ENCODE data around the gene NKTR. TPM values are rescaled to one million over a fixed set of nuclear protein-coding genes. Genes with fewer than 3 reads are reported as not detected.

Gene NKTR
- polyA plus RNA-seq, 2 donors, result 13.9 to 26.3 TPM

DNA sequence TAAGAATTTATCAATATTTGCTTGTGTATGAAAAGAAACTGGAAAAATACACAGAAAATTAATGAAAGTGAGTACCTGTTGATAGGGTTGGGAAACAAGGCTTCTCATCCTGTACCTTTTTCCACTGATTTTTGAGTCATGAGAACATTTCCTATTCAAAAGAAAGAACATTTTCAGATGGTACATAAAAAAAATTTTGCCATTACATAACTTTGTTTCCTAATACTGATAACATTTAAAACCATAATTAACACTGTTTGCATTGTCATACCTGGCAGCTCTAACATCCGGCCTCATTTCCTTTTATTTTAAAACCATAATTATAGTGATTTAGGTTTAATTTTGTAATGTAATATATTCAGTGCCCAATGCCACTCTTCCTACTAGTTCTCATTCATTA is 11.7 kb downstream of the NKTR start:
- no peak overlapping the region for H3K4me3 ChIP-seq (ENCODE audit: low read depth in 1 of 2, low read length in 2 of 2)
- no peak overlapping the region for H3K27ac ChIP-seq (ENCODE audit: low read depth in 2 of 2, low read length in 1 of 2)
- no peaks in the 10 kb centered on the region for H3K27me3 ChIP-seq (ENCODE audit: control insufficient read depth in 1 of 2, insufficient read depth in 2 of 2, low read length in 2 of 2)
- peaks cover 0 to 3% of the 10 kb centered on the region in 2 donors for H3K4me1 ChIP-seq (ENCODE audit: control insufficient read depth in 2 of 2, insufficient read depth in 2 of 2, low read length in 1 of 2)
- no peaks in the 10 kb centered on the region for H3K36me3 ChIP-seq (ENCODE audit: control insufficient read depth in 2 of 2, insufficient read depth in 2 of 2, low read length in 1 of 2)
- WGBS, 2 donors, result 48 to 71% methylated on average over 1 of the region's 1 CpG
- H3K9me3 ChIP-seq (ENCODE audit: control insufficient read depth in 2 of 2, insufficient read depth in 1 of 2, low read depth in 1 of 2, low read length in 1 of 2), result no peaks in the 10 kb centered on the region

GRCh38 chr3:42612928-42613327 is 12.4 kb downstream of the NKTR start:
- Histone ChIP-seq H3K27ac (ENCODE audit: low read depth in 2 of 2, low read length in 1 of 2) (no peak overlapping the region), H3K27me3 (ENCODE audit: control insufficient read depth in 1 of 2, insufficient read depth in 2 of 2, low read length in 2 of 2) (no peaks in the 10 kb centered on the region), H3K4me1 (ENCODE audit: control insufficient read depth in 2 of 2, insufficient read depth in 2 of 2, low read length in 1 of 2) (peaks cover 0 to 3% of the 10 kb centered on the region in 2 donors), H3K36me3 (ENCODE audit: control insufficient read depth in 2 of 2, insufficient read depth in 2 of 2, low read length in 1 of 2) (no peaks in the 10 kb centered on the region), H3K4me3 (ENCODE audit: low read depth in 1 of 2, low read length in 2 of 2) (no peak overlapping the region), H3K9me3 (ENCODE audit: control insufficient read depth in 2 of 2, insufficient read depth in 1 of 2, low read depth in 1 of 2, low read length in 1 of 2) (no peaks in the 10 kb centered on the region)
- 89 to 95% methylated on average over 3 of the region's 3 CpGs for WGBS, 2 donors

GRCh38 chr3:42613462-42613861 is 13.0 kb downstream of the NKTR start:
- 83 to 84% methylated on average over 2 of the region's 2 CpGs for WGBS, 2 donors
- H3K4me1 ChIP-seq (ENCODE audit: control insufficient read depth in 2 of 2, insufficient read depth in 2 of 2, low read length in 1 of 2), result peaks cover 0 to 3% of the 10 kb centered on the region in 2 donors
- H3K9me3 ChIP-seq (ENCODE audit: control insufficient read depth in 2 of 2, insufficient read depth in 1 of 2, low read depth in 1 of 2, low read length in 1 of 2), result no peaks in the 10 kb centered on the region
- no peak overlapping the region for H3K4me3 ChIP-seq (ENCODE audit: low read depth in 1 of 2, low read length in 2 of 2)
- H3K36me3 ChIP-seq (ENCODE audit: control insufficient read depth in 2 of 2, insufficient read depth in 2 of 2, low read length in 1 of 2), result no peaks in the 10 kb centered on the region
- H3K27ac ChIP-seq (ENCODE audit: low read depth in 2 of 2, low read length in 1 of 2), result no peak overlapping the region
- no peaks in the 10 kb centered on the region for H3K27me3 ChIP-seq (ENCODE audit: control insufficient read depth in 1 of 2, insufficient read depth in 2 of 2, low read length in 2 of 2)

DNA sequence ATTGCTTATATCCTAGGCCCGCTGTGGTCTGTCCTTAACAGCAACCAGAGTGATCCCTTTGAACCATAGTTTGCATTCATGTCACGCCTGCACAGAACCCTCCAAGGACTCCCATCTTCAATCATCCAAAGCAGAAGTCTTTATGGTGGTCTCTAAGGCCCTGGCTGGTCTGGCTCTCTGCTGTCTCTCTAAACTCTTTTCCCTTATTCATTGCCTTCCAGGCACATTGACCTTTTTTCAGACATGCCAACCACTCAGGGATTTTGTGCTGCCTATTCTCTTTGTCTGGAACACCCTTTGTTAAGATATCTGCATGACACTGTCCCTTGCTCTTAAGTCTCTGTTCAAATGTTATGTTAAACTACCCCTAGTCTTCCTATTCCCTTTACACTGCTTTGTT is 31.1 kb downstream of the NKTR start:
- no peaks in the 10 kb centered on the region for H3K27me3 ChIP-seq (ENCODE audit: control insufficient read depth in 1 of 2, insufficient read depth in 2 of 2, low read length in 2 of 2)
- peaks cover 0 to 6% of the 10 kb centered on the region in 2 donors for H3K36me3 ChIP-seq (ENCODE audit: control insufficient read depth in 2 of 2, insufficient read depth in 2 of 2, low read length in 1 of 2)
- H3K27ac ChIP-seq (ENCODE audit: low read depth in 2 of 2, low read length in 1 of 2), result no peak overlapping the region
- no peaks in the 10 kb centered on the region for H3K9me3 ChIP-seq (ENCODE audit: control insufficient read depth in 2 of 2, insufficient read depth in 1 of 2, low read depth in 1 of 2, low read length in 1 of 2)
- 95 to 96% methylated on average over 2 of the region's 2 CpGs for WGBS, 2 donors
- no peak overlapping the region for H3K4me3 ChIP-seq (ENCODE audit: low read depth in 1 of 2, low read length in 2 of 2)
- H3K4me1 ChIP-seq (ENCODE audit: control insufficient read depth in 2 of 2, insufficient read depth in 2 of 2, low read length in 1 of 2), result no peaks in the 10 kb centered on the region

- WGBS, 2 donors, result 47 to 68% methylated on average over 1 of the region's 1 CpG
- Histone ChIP-seq H3K36me3 (ENCODE audit: control insufficient read depth in 2 of 2, insufficient read depth in 2 of 2, low read length in 1 of 2) (peaks cover 0 to 8% of the 10 kb centered on the region in 2 donors), H3K4me1 (ENCODE audit: control insufficient read depth in 2 of 2, insufficient read depth in 2 of 2, low read length in 1 of 2) (no peaks in the 10 kb centered on the region), H3K27ac (ENCODE audit: low read depth in 2 of 2, low read length in 1 of 2) (no peak overlapping the region), H3K9me3 (ENCODE audit: control insufficient read depth in 2 of 2, insufficient read depth in 1 of 2, low read depth in 1 of 2, low read length in 1 of 2) (no peaks in the 10 kb centered on the region), H3K27me3 (ENCODE audit: control insufficient read depth in 1 of 2, insufficient read depth in 2 of 2, low read length in 2 of 2) (no peaks in the 10 kb centered on the region), H3K4me3 (ENCODE audit: low read depth in 1 of 2, low read length in 2 of 2) (no peak overlapping the region)
Measured at GRCh38 chr3:42632146-42632545, 31.7 kb downstream of the NKTR start.

- Histone ChIP-seq H3K27ac (ENCODE audit: low read depth in 2 of 2, low read length in 1 of 2) (no peak overlapping the region), H3K27me3 (ENCODE audit: control insufficient read depth in 1 of 2, insufficient read depth in 2 of 2, low read length in 2 of 2) (no peaks in the 10 kb centered on the region), H3K9me3 (ENCODE audit: control insufficient read depth in 2 of 2, insufficient read depth in 1 of 2, low read depth in 1 of 2, low read length in 1 of 2) (no peaks in the 10 kb centered on the region), H3K36me3 (ENCODE audit: control insufficient read depth in 2 of 2, insufficient read depth in 2 of 2, low read length in 1 of 2) (peaks cover 0 to 13% of the 10 kb centered on the region in 2 donors), H3K4me3 (ENCODE audit: low read depth in 1 of 2, low read length in 2 of 2) (no peak overlapping the region), H3K4me1 (ENCODE audit: control insufficient read depth in 2 of 2, insufficient read depth in 2 of 2, low read length in 1 of 2) (no peaks in the 10 kb centered on the region)
- 91 to 95% methylated on average over 6 of the region's 6 CpGs for WGBS, 2 donors
Measured at GRCh38 chr3:42633544-42633943, 33.1 kb downstream of the NKTR start.

- peaks cover 0 to 20% of the 10 kb centered on the region in 2 donors for H3K36me3 ChIP-seq (ENCODE audit: control insufficient read depth in 2 of 2, insufficient read depth in 2 of 2, low read length in 1 of 2)
- H3K4me1 ChIP-seq (ENCODE audit: control insufficient read depth in 2 of 2, insufficient read depth in 2 of 2, low read length in 1 of 2), result no peaks in the 10 kb centered on the region
- H3K27me3 ChIP-seq (ENCODE audit: control insufficient read depth in 1 of 2, insufficient read depth in 2 of 2, low read length in 2 of 2), result no peaks in the 10 kb centered on the region
- 86% methylated on average over 2 of the region's 2 CpGs for WGBS, 2 donors
- no peaks in the 10 kb centered on the region for H3K9me3 ChIP-seq (ENCODE audit: control insufficient read depth in 2 of 2, insufficient read depth in 1 of 2, low read depth in 1 of 2, low read length in 1 of 2)
- H3K27ac ChIP-seq (ENCODE audit: low read depth in 2 of 2, low read length in 1 of 2), result no peak overlapping the region
- H3K4me3 ChIP-seq (ENCODE audit: low read depth in 1 of 2, low read length in 2 of 2), result no peak overlapping the region
Measured at GRCh38 chr3:42635111-42635510, 34.6 kb downstream of the NKTR start.

- Histone ChIP-seq H3K27ac (ENCODE audit: low read depth in 2 of 2, low read length in 1 of 2) (no peak overlapping the region), H3K4me3 (ENCODE audit: low read depth in 1 of 2, low read length in 2 of 2) (no peak overlapping the region), H3K4me1 (ENCODE audit: control insufficient read depth in 2 of 2, insufficient read depth in 2 of 2, low read length in 1 of 2) (no peaks in the 10 kb centered on the region), H3K36me3 (ENCODE audit: control insufficient read depth in 2 of 2, insufficient read depth in 2 of 2, low read length in 1 of 2) (peaks cover 4 to 21% of the 10 kb centered on the region in 2 donors), H3K9me3 (ENCODE audit: control insufficient read depth in 2 of 2, insufficient read depth in 1 of 2, low read depth in 1 of 2, low read length in 1 of 2) (no peaks in the 10 kb centered on the region), H3K27me3 (ENCODE audit: control insufficient read depth in 1 of 2, insufficient read depth in 2 of 2, low read length in 2 of 2) (no peaks in the 10 kb centered on the region)
- 87 to 91% methylated on average over 6 of the region's 6 CpGs for WGBS, 2 donors
Measured at GRCh38 chr3:42637001-42637400, 36.5 kb downstream of the NKTR start.

- Histone ChIP-seq H3K4me1 (ENCODE audit: control insufficient read depth in 2 of 2, insufficient read depth in 2 of 2, low read length in 1 of 2) (no peaks in the 10 kb centered on the region), H3K27me3 (ENCODE audit: control insufficient read depth in 1 of 2, insufficient read depth in 2 of 2, low read length in 2 of 2) (no peaks in the 10 kb centered on the region), H3K27ac (ENCODE audit: low read depth in 2 of 2, low read length in 1 of 2) (no peak overlapping the region), H3K4me3 (ENCODE audit: low read depth in 1 of 2, low read length in 2 of 2) (no peak overlapping the region), H3K36me3 (ENCODE audit: control insufficient read depth in 2 of 2, insufficient read depth in 2 of 2, low read length in 1 of 2) (peaks cover 7 to 21% of the 10 kb centered on the region in 2 donors), H3K9me3 (ENCODE audit: control insufficient read depth in 2 of 2, insufficient read depth in 1 of 2, low read depth in 1 of 2, low read length in 1 of 2) (no peaks in the 10 kb centered on the region)
- WGBS, 2 donors, result 68 to 70% methylated on average over 6 of the region's 6 CpGs
Measured at GRCh38 chr3:42638339-42638842, 37.9 kb downstream of the NKTR start.

- WGBS, 2 donors, result 87 to 88% methylated on average over 6 of the region's 6 CpGs
- Histone ChIP-seq H3K9me3 (ENCODE audit: control insufficient read depth in 2 of 2, insufficient read depth in 1 of 2, low read depth in 1 of 2, low read length in 1 of 2) (no peaks in the 10 kb centered on the region), H3K36me3 (ENCODE audit: control insufficient read depth in 2 of 2, insufficient read depth in 2 of 2, low read length in 1 of 2) (peaks cover 7 to 24% of the 10 kb centered on the region in 2 donors), H3K27ac (ENCODE audit: low read depth in 2 of 2, low read length in 1 of 2) (no peak overlapping the region), H3K4me3 (ENCODE audit: low read depth in 1 of 2, low read length in 2 of 2) (no peak overlapping the region), H3K4me1 (ENCODE audit: control insufficient read depth in 2 of 2, insufficient read depth in 2 of 2, low read length in 1 of 2) (no peaks in the 10 kb centered on the region), H3K27me3 (ENCODE audit: control insufficient read depth in 1 of 2, insufficient read depth in 2 of 2, low read length in 2 of 2) (no peaks in the 10 kb centered on the region)
Measured at GRCh38 chr3:42639192-42639591, 38.7 kb downstream of the NKTR start.
